ENCODE data around the gene SSMEM1. TPM values are rescaled to one million over a fixed set of nuclear protein-coding genes. Genes with fewer than 3 reads are reported as not detected.
"Not testable (repeated sequence)": the region's sequence is repeated elsewhere in the genome, so short reads cannot be mapped to it uniquely, and the experiment has no call there.

Gene SSMEM1
- total RNA-seq, 4 donors from 2014 or later = not detected

DNA sequence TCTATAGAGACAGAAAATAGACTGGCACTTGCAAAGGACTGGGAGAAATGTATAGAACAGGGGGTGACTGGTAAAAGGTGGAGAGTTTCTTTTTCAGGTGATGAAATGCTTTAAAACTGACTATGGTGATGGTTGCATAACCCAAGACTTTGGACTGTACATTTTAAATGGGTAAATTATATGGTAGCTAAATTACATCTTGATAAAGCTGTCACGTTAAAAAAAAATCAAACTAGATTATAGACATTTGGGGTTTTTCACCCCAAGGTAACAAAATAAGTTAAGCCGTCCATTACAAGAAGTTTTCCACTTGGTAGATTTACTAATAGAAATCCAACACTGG is 26.4 kb upstream of the SSMEM1 start:
- Histone ChIP-seq H3K36me3 (peaks cover 0 to 46% of the 10 kb centered on the region in 2 donors), H3K9me3 (no peaks in the 10 kb centered on the region), H3K4me1 (no peaks in the 10 kb centered on the region), H3K27me3 (no peaks in the 10 kb centered on the region), H3K4me3 (no peak overlapping the region), H3K27ac (no peak overlapping the region)
- ATAC-seq (no peak), DNase-seq (no peak)
- in situ Hi-C loops (cut with MboI; ENCODE audit: low sequenced_read_pairs in 4 of 4) = no loop called here
- intact Hi-C loops (cut with DNase I; ENCODE audit: low total_unique reads) = no loop called here
- TF ChIP-seq CTCF (IDR thresholded peaks at IDR 0.05 in 4 of 5, conservative IDR thresholded peaks at IDR 0.05 in 1 of 5) (no peak), POLR2A (IDR thresholded peaks at IDR 0.05) (no peak)

DNA sequence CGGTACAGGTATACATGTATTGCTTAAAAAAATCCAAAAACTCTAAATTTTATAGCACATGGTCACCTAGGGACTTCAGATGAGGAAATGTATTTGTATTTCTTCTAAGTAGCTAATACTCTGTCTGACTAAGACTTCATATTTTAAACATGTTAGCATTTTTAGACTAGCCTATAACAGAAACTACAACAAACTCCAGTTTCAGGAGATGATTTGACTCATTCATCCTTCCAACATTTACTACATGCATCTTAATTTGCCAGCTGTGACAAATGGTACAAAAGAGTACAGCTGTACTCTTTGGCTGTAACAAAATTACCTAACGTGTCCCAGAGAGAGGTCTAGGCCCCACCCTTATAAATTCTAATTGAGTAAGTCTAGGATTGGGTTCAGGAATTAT is 24.7 kb upstream of the SSMEM1 start:
- intact Hi-C loops (cut with DNase I; ENCODE audit: low total_unique reads) = no loop called here
- no peaks in the 10 kb centered on the region for H3K9me3 ChIP-seq
- peaks cover 0 to 46% of the 10 kb centered on the region in 2 donors for H3K36me3 ChIP-seq
- no peak for ATAC-seq
- no peaks in the 10 kb centered on the region for H3K4me1 ChIP-seq
- no peaks in the 10 kb centered on the region for H3K27me3 ChIP-seq
- TF ChIP-seq CTCF (IDR thresholded peaks at IDR 0.05 in 4 of 5, conservative IDR thresholded peaks at IDR 0.05 in 1 of 5) (no peak), POLR2A (IDR thresholded peaks at IDR 0.05) (no peak)
- no peak for DNase-seq
- no peak overlapping the region for H3K27ac ChIP-seq
- in situ Hi-C loops (cut with MboI; ENCODE audit: low sequenced_read_pairs in 4 of 4) = no loop called here
- H3K4me3 ChIP-seq = no peak overlapping the region

DNA sequence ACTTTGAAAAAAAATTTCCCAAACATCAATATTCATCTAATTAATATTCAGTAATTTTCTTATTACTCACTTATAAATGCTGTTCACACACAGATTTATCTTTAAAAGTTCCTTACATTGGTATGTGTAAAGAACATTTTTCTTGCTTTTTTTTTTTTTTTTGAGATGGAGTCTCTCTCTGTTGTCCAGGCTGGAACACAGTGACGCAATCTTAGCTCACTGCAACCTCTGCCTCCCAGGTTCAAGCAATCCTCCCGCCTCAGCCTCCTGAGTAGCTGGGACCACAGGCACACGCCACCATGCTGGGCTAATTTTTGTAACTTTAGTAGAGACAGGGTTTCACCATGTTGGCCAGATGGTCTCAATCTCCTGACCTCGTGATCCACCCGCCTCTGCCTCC is 23.3 kb upstream of the SSMEM1 start:
- H3K4me1 ChIP-seq; ATAC-seq; H3K4me3 ChIP-seq; H3K27me3 ChIP-seq; intact Hi-C loops (cut with DNase I; ENCODE audit: low total_unique reads); H3K27ac ChIP-seq; H3K9me3 ChIP-seq; DNase-seq; in situ Hi-C loops (cut with MboI; ENCODE audit: low sequenced_read_pairs in 4 of 4): not testable (repeated sequence)
- peaks cover 0 to 46% of the 10 kb centered on the region in 2 donors for H3K36me3 ChIP-seq

DNA sequence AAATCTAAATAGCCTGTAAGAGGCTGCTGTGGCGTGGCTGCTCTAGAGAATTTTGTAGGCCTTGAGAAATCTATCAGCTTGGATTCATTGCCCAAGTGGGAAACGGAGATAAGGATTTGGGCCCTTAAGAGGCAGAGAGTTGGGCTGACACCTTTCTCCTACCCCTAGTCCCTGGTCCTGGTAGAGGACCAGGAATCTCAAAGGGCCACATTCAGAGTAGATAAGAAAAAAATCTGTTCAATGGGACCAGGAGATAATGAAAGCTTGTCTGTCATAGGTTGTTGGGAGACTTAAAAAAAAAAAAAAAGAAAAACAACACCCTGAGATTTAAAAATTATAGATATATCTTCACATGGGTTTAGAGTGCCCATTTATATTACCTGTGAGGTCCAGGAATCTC is 20.3 kb upstream of the SSMEM1 start:
- H3K4me3 ChIP-seq = no peak overlapping the region
- H3K4me1 ChIP-seq = no peaks in the 10 kb centered on the region
- no peak overlapping the region for H3K27ac ChIP-seq
- ATAC-seq (no peak), DNase-seq (no peak)
- no peaks in the 10 kb centered on the region for H3K9me3 ChIP-seq
- intact Hi-C loops (cut with DNase I; ENCODE audit: low total_unique reads) (no loop called here), in situ Hi-C loops (cut with MboI; ENCODE audit: low sequenced_read_pairs in 4 of 4) (no loop called here)
- TF ChIP-seq CTCF (IDR thresholded peaks at IDR 0.05 in 4 of 5, conservative IDR thresholded peaks at IDR 0.05 in 1 of 5) = no peak
- peaks cover 0 to 31% of the 10 kb centered on the region in 2 donors for H3K36me3 ChIP-seq
- no peaks in the 10 kb centered on the region for H3K27me3 ChIP-seq

- Histone ChIP-seq H3K9me3 (no peaks in the 10 kb centered on the region), H3K4me1 (no peaks in the 10 kb centered on the region), H3K4me3 (no peak overlapping the region), H3K27me3 (no peaks in the 10 kb centered on the region), H3K36me3 (peaks cover 0 to 31% of the 10 kb centered on the region in 2 donors), H3K27ac (no peak overlapping the region)
- TF ChIP-seq CTCF (IDR thresholded peaks at IDR 0.05 in 4 of 5, conservative IDR thresholded peaks at IDR 0.05 in 1 of 5) = no peak
- TF ChIP-seq POLR2A (IDR thresholded peaks at IDR 0.05) = no peak
- ATAC-seq (no peak), DNase-seq (no peak)
- in situ Hi-C loops (cut with MboI; ENCODE audit: low sequenced_read_pairs in 4 of 4) = no loop called here
- intact Hi-C loops (cut with DNase I; ENCODE audit: low total_unique reads) = no loop called here
Measured at GRCh38 chr7:130189343-130189742, 18.3 kb upstream of the SSMEM1 start.

Data from gastrocnemius medialis (tissue), 4 donors.